GM21717 (cell line): Measurements from ENCODE around the gene MMADHC.

Experiments
- ATAC-seq: cut with Tn5 transposase; IDR thresholded peaks from one replicate; pipeline ENCODE4 v1.9.1; 2021; ENCODE audit warnings: mild to moderate bottlenecking, moderate library complexity; ENCODE audit not compliant: unreplicated experiment

The MMADHC gene

DNA sequence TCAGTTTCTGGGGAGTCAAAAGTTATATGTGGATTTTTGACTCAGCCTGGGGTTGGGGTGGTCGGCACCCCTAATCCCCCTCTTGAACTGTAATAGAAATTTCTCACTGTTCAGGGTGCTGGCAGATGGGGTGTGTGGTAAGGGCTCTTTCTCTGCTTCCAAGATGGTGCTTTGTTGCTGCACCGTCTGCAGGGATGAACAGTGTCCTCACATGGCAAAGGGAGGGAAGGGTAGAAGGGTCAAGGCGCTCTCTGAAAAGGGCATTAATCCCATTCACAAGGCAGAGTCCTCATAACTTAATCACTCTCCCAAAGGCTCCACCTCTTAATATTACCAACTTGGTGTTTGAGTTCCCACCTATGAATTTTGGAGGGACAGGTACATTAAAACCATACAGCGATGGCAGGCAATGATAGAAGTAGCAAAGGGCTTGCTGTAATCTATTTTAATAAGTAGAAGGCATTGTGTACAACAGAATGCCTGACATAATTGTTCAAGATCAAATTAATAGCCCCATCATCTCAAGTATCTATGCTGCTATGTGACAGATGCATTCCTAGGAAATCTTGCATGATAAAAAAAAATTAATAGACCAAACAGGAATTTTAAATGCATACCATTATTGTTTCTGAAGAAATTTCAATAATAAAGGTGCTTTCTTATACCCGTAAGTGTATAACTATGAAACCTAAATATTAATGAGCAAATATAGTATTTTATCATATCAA is 28.1 kb downstream of the MMADHC start:
- ATAC-seq, result no peak

DNA sequence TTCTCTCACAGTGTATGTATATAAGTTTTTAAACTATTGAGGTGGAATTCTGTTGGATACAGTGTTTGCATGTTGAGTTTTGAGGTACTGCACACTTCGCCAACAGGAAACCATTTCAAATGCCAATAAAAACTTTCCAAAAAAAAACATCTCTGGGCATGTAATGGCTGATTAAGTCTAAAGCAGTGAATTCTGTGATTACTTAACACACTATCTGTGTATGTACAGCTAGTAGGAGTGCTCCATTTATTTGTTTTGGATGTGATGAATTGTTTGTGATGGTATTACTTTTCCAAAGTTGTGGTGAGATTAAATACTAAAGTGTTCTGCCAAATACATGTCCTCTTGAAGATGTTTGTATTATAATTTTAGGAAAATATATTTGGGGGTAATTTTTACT is 31.1 kb downstream of the MMADHC start:
- ATAC-seq, result no peak

DNA sequence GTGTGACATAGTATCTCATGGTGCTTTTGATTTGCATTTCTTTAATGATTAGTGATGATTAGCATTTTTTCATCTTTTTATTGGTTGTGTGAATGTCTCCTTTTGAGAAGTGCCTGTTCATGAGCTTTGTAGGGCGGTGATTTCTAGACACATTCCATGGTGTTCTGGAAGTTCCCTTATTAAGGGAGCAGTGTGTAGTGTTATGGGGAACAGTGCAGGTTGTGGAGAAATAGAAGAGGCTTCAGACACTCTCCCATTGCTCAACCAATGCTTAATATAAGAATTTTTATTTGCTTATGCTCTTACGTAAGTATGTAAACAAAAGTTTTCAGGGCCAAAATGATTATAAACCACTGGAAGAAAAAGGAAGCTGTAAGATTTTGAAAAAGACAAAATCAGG is 34.7 kb downstream of the MMADHC start:
- no peak for ATAC-seq

DNA sequence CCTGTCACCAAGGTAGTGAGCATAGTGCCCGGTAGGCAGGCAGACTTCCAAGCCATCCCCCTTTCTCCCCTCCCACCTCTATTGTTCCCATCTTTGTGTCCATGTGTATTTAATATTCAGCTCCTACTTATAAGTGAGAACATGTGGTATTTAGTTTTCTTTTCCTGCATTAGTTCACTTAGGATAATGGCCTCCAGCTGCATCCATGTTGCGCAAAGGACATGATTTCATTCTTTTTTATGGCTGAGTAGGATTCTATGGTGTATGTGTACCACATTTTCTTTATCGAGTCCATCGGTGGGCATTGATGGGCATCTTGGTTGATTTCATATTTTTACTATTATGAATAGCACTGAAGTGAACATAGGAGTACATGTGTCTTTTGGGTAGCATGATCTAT is 35.3 kb downstream of the MMADHC start:
- no peak for ATAC-seq

GRCh38 chr2:149544692-149545091 is 42.9 kb downstream of the MMADHC start:
- no peak for ATAC-seq

GRCh38 chr2:149543845-149544244 is 43.7 kb downstream of the MMADHC start:
- ATAC-seq, result no peak

GRCh38 chr2:149540138-149540537 is 47.4 kb downstream of the MMADHC start:
- ATAC-seq, result no peak

GRCh38 chr2:149538138-149538833 is 49.3 kb downstream of the MMADHC start:
- no peak for ATAC-seq

DNA sequence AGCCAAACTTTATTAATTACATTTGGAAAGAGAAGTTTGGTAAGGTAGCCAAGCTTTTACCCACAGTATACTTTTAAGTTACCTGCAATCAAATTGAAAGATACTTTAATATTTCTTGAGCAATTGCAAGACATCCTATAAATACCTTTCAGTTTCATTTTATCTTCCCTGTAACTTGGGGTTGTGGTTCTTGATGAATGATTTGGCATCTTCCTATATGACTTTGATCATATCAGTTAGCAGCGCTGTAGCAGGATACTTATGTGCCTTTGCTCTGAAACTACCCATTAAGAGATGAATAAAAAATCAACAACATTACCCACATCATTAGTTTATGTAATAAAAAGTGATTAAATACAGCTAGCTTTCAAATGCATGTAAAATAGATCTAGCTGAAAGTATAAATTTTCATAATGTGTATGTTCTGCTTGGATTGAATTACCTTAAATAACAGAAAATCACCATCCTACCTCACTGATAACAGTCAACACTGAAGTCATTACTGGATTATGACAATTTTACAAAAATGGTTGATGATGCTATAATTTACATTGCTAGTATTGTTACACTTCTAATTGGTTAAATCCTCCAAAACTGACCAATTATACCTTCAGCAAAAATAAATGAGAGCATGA is 50.4 kb downstream of the MMADHC start:
- no peak for ATAC-seq

DNA sequence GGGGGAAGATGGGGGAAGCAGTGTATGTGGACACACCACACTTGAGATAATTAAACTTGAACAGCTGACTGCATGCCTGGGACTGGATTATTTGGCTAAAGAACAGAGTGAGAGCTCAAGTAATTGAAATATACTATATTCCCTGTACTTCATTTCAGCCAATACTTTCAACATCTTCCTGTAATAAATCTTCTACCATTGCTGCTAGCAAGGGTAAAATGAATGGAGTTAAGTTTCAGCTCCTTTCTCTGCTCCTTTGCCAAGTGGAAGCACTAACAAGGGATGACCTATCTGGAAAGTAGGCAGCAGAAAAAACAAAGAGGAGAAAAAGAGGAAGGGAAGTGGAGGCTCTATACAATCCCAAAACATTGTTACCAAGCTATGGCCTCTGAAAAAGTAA is 50.9 kb downstream of the MMADHC start:
- ATAC-seq, result no peak

- ATAC-seq, result no peak
Measured at GRCh38 chr2:149534674-149535073, 52.9 kb downstream of the MMADHC start.

DNA sequence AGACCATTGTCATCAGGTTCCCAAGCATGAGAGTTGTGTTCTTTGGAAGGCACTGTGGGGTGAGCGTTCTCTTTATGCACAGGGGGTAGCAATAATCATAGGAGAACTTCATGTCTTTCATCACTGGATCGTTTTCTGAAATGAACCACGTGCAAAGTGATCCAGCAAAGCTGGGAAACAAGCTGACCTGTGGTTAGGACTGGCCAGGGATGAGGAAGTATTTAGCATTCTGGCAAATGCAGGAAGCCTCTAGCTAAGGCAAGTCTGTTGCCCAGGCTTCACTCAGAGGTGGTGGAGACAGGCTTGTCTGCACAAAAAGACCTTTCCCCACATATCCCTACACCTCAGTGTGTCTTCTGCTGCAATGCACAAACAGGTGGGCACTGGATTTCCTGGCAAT is 58.6 kb downstream of the MMADHC start:
- no peak for ATAC-seq

DNA sequence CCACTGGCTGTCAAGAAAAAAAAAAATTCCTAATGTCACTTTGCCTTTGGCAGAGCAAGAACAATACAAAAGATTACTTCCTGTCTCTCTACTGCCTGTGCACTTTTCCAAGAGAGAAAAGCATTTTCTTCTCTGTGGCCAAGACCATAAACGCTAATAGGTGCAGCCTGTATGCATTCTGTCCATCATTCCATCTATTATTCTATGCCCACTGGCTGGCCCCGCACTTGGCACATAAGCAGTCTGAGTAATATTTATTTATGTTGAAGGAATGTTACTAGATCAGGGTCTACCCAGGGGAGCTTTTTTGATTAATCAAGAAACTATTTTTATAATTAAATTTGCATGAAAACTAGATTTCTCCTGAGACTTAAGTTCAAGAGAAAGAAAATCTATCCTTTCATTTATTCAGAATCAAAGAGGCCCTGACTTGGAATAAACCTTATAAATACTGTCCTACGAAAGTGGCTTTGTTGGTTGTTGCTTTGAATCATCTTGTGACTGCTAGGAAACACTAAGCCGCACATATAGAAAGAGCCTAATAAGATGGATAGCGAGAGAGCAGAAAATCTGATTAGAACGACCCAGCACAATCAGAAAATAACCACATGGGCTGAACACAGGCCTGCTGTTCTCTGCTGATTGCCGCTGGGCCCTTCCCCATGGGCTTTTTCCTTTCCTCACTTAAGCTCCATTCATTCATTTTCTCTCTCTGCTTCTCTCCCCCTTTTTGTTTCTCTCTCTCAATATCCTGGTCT is 59.4 kb downstream of the MMADHC start:
- ATAC-seq, result no peak

DNA sequence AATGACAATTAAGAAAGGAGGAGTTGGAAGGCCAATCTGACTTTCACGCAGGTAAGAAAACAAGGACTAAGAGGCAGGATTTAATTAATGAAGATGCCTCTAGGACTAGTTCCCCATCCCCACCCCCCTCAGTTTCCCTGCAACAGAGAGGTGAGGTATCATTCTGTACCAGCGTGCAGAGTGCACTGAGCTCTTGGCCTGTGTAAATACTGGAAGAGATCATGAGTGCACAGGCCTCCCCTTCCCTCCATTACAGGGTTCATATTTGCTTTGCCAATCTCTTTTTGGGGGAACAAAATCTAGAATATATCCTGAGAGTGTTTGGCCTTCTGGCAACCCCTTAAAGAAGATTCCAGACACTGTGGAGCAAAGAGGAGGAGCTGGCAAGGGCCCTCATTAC is 60.9 kb downstream of the MMADHC start:
- no peak for ATAC-seq

DNA sequence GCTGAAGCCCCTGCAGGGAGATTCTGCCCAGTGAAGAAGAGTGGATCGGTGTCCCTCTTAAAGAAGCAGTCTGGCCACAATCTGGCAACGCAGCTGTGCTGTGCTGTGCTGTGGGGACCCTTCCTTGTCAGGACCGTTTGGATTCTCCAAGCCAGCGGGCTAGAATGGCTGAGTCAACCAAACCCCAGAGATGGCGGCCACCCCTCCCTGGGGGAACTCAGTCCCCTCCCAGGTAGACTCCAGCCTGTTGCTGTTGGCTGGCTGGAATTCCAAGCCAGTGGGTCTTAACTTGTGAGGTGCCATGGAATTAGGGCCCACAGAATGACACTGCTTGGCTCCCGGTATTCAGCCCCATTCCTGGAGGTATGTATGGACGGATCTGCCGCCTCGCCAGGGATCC is 62.3 kb downstream of the MMADHC start:
- no peak for ATAC-seq
